HG02943 (cell line): ENCODE results near the gene AGTPBP1.

Experiments
- ATAC-seq: cut with Tn5 transposase; IDR thresholded peaks from one replicate; pipeline ENCODE4 v1.9.1; 2021; ENCODE audit warnings: mild to moderate bottlenecking, low read depth, moderate library complexity; ENCODE audit not compliant: unreplicated experiment

Gene AGTPBP1

DNA sequence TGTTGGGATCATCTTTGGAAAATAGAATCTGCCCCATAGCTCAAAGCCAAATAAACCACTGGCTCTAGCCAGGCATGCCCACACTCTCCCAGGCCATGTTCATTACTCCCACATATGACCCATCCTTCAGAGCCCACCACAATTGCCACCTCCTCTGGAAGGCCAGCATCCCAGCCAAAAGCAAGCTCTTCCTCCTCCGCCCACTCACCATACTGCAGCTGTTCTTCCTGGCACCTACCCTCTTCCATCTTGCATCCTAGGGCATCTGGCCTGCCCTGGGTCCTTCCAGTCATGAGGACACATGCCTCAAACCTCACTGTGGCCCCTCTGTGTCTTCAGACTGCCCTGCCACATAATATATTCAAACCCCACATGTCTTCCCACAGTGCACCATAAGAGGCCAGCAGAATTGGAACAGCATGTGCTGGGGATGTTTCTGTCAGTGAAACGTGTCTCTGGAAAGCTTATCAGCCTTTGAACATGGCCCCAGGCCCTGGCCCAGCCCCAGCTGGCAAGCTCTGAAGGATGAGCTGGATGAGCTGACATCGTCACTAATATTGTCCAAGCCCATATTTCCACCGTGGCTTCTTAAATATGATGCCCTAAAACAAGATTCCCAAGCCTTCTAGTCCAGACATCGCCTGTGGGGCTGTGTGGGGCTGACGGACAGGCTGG lies 230.8 kb downstream of the AGTPBP1 start:
- no peak for ATAC-seq

DNA sequence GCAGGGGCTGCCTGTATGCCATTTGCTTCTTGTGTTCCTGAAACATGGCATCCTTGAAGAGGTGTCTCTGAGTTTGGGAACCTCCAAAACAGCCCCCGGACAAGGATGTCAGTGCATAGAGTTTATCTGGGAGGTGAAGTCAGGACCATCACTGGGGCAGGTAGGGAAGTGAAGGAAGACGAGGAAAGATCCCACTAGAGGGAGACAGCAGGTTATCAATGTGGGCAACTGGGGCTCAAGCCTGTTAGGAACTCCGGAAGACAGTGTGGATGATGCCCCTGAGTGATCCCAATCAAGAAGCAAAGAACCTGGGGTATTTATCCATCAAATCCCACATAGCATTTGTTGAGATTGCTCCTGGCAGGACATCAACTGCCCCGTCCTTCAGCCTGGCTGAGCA lies 233.1 kb downstream of the AGTPBP1 start:
- no peak for ATAC-seq

DNA sequence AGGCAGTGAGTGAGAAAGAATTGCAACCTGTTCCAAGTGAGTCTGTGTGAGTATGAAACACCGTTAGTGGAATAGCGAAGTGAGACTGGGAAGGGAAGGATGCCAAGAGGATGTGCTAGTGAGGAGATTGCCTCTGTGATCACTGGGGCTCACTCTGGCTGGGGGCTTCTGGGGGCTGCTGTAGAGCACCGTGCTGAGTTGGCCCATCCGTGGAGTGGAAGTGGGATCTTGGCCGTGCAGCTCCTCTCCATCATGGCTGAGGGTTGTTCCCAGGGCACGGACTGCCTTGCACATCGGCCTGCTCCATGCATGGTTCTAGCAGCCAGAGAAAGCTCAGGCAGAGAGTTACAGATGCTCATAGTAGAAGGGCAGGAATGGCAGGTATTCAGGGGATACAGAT lies 236.1 kb downstream of the AGTPBP1 start:
- no peak for ATAC-seq

DNA sequence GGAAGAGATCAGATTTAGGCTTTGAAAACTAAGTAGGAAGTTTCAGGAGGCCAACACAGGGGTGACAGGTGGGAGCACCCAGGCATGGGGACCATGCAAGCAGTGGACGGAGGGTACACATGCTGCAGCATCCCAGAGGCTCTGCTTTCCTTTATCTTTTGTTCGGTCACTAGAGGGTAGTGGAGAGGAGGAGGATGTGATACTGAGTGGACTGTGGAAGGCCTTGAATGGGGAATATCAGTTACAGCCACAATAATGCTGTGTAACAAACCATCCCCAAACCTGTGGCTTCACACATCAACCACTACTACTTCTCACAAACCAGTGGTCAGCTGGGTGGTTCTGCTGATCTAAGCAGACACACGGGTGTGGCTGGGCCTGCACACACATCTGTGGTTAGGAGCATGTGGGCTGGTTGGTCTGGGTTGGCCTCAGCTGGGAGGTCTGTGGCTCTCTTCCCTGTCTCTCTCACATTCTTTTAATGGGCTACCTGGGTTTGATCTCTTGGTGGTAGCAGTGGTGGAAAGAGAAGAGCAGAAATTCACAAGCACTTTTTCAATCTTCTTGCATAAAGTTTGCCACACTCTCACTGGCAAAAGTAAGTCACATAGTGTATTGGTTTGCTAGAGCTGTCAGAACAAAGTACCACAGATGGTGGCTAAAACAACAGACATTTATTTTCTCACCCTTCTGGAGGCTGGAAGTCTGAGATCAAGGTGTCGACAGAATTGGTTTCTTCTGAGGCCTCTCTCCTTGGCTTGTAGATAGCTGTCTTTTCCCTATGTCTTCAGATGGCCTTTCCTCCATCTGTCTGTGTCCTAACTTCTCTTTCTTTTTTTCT lies 238.7 kb downstream of the AGTPBP1 start:
- ATAC-seq: no peak

DNA sequence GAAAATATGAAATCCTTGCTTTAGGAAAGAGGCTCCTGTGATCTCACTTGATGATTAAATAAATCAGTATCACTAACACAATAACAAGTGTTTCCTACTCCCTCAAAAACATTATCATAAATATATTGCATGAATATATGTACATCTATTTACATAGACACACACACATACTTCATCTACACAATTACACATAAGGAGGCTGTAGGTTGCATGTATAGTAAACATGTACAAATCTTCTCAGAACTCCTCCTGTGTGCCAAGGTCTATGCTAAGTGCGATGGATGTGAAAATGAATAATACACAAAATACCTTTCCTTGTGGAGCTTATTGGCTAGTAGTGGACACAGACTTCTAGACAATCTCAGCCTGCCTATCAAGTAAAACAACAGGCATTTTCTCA lies 239.9 kb downstream of the AGTPBP1 start:
- ATAC-seq: no peak

DNA sequence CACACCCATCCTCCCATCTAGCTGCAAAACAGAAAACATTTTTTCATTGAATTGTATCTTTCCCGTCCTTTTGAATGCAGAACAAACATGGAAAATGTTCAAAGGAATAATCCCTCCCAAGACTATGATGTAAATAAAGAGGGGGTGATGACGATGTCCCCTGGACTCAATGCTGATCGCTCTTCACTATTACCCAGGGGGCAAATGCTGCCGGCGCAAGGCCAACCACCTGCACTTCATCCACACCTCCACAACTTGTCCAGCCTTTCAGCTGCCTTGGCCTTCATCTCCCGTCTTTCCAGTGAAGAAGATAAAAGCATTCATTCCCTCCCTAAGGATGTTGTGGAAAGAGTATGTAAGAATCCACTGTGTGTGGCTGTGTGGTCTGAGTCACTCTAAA lies 240.3 kb downstream of the AGTPBP1 start:
- no peak for ATAC-seq
